Cardiac muscle cell (in vitro differentiated cells and primary cell): ENCODE measurements around the gene SUPV3L1. TPM values are rescaled to one million over a fixed set of nuclear protein-coding genes. Genes with fewer than 3 reads are reported as not detected.
A peak's percentile ranks its signal among the peaks of the same experiment; 100 is the strongest.

ENCODE experiments used
- DNase-seq, 2 donors: peaks; one replicate each; pipeline versions ENCODE4 v3.0.0 to v3.0.0-alpha.2; 2010 to 2017; ENCODE audit warnings: low read depth in 1 of 2, low spot score in 1 of 2
- H3K27ac ChIP-seq: fragments of 200-600 bp; sonication (generic); 2 replicates; pipeline ENCODE4 v1.5.1; 2016
- H3K27me3 ChIP-seq: fragments of 200-600 bp; sonication (generic); 2 replicates; pipeline ENCODE4 v1.6.0; 2016; ENCODE audit warnings: control low read depth
- H3K36me3 ChIP-seq: fragments of 200-600 bp; sonication (generic); 2 replicates; pipeline ENCODE4 v1.5.1; 2016; ENCODE audit warnings: control low read depth
- H3K4me1 ChIP-seq: fragments of 200-600 bp; sonication (generic); 2 replicates; pipeline ENCODE4 v1.8.1; 2017; ENCODE audit warnings: low read depth, mild to moderate bottlenecking, mixed run types
- H3K4me3 ChIP-seq: fragments of 200-600 bp; sonication (generic); 2 replicates; pipeline ENCODE4 v1.5.1; 2016; ENCODE audit warnings: mild to moderate bottlenecking
- H3K9me3 ChIP-seq: fragments of 200-600 bp; sonication (generic); 2 replicates; pipeline ENCODE4 v1.5.1; 2017; ENCODE audit warnings: low read depth, mild to moderate bottlenecking, control low read depth
- CTCF ChIP-seq: IDR thresholded peaks from 2 replicates; pipeline ENCODE4 v1.5.1; 2012; ENCODE audit warnings: low read depth, mild to moderate bottlenecking, low read length
- polyA plus RNA-seq: library from polyadenylated mRNA; unstranded; fragments of >200 nt; fragmentation: Nextera tagmentation; extraction: Ambion mirVana; gene quantifications from 2 replicates; pipeline ENCODE4 v1.2.1, GENCODE V29; 2016
- total RNA-seq: library from RNA; depleted of rRNA; stranded (reverse); fragments of >200 nt; gene quantifications from 2 replicates; pipeline ENCODE4 v1.2.3, GENCODE V29; 2016

SUPV3L1 gene
- total and polyA plus RNA-seq, 2 experiments from 2014 or later: 31.9 to 40.8 TPM

DNA sequence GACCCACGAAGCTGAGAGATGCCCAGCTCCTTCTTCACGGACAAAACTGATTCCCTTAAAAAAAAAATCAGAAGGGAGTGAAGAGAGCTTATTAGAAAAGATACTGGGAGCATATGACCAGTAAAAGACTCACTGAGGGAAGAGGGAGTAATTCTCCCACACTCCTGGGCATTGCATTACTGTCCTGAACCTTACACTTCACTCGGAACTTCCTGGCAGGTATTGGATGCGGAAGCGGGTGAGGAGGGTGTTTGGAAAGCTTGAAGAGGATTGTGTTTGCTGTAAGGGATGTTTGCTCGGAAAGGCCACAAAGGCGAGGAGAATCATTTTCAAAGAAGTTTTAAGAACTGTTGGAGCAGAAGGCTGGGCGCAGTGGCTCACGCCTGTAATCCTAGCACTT lies 40.5 kb downstream of the SUPV3L1 start:
- Histone ChIP-seq H3K9me3 (no peaks in the 10 kb centered on the region), H3K27me3 (no peaks in the 10 kb centered on the region), H3K4me1 (no peaks in the 10 kb centered on the region), H3K27ac (no peak overlapping the region), H3K36me3 (no peaks in the 10 kb centered on the region), H3K4me3 (no peak overlapping the region)
- no peak for TF ChIP-seq CTCF
- DNase-seq: no peak

DNA sequence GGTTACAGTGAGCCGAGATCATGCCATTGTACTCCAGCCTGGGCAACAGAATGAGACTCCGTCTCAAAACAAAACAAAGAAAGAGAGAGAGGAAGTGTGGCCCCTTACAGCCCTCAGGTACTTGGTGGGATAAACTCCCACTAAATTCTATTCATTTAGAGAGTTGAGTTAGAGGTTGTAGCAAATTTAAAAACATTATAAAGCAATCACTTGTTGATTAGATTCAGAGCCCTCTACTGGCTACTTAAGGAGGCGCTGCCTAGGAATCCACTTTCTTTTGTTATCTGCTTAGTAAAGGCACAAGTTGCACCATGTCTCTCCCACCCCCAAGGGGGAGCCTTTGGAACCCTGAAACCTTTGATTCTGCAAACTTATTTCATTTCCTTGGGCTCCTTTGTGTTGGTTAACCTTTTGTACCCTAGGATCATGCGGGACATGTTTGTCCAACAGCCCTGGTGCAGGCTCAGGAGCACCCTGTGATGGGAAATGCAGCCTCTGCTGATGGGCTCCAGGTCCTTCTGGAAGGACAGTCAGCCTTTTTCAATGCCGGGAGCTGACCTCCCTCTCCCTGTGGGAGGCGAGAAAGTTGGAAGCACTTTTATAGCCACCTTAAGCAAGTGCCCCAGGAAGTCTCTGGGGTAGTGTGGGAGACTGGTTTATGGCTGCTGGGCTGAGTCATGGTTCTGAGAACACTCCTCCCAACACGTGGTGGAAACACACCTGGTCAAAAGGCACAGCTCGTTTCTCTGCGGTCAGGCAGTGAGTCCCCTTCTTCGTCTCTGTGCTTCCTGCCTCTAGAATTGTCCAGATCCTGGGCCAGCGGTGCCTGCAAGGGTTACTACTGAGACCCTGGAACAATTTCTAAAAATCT lies 42.4 kb downstream of the SUPV3L1 start:
- Histone ChIP-seq H3K4me3 (no peak overlapping the region), H3K4me1 (no peaks in the 10 kb centered on the region), H3K9me3 (no peaks in the 10 kb centered on the region), H3K27ac (no peak overlapping the region), H3K27me3 (no peaks in the 10 kb centered on the region), H3K36me3 (no peaks in the 10 kb centered on the region)
- peak; percentile 78 for TF ChIP-seq CTCF
- peak; percentile 58 to 76 for DNase-seq

GRCh38 chr10:69223028-69223342 lies 43.0 kb downstream of the SUPV3L1 start:
- no peaks in the 10 kb centered on the region for H3K36me3 ChIP-seq
- no peak for TF ChIP-seq CTCF
- H3K27ac ChIP-seq: no peak overlapping the region
- no peaks in the 10 kb centered on the region for H3K4me1 ChIP-seq
- H3K27me3 ChIP-seq: no peaks in the 10 kb centered on the region
- no peak for DNase-seq
- H3K9me3 ChIP-seq: no peaks in the 10 kb centered on the region
- H3K4me3 ChIP-seq: no peak overlapping the region

- peak in 1 of 2 donors; percentile 29 for DNase-seq
- Histone ChIP-seq H3K4me1 (no peaks in the 10 kb centered on the region), H3K27me3 (no peaks in the 10 kb centered on the region), H3K36me3 (no peaks in the 10 kb centered on the region), H3K4me3 (no peak overlapping the region), H3K27ac (no peak overlapping the region), H3K9me3 (no peaks in the 10 kb centered on the region)
- TF ChIP-seq CTCF: no peak
Observed at GRCh38 chr10:69224862-69225657, 45.0 kb downstream of the SUPV3L1 start.

DNA sequence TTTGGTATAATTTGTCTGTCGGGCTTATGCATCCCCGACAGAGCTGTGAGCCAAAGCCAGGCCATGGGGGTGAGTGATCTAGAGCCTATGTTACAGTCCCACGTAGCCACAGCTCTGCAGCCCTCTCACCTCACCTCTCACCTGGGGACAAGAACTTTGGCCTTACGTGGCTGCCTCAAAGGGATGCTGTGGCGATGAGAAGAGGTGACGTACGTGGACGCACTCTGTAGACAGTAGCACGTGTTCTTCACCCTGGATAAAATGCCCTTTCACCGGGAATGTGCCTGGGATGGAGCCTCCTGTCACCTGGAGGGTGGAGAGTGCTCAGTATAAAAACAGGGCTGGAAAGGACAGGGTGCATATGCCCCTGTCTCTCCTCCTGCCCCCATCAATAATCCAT lies 45.6 kb downstream of the SUPV3L1 start:
- Histone ChIP-seq H3K27ac (no peak overlapping the region), H3K4me3 (no peak overlapping the region), H3K36me3 (no peaks in the 10 kb centered on the region), H3K27me3 (no peaks in the 10 kb centered on the region), H3K9me3 (no peaks in the 10 kb centered on the region), H3K4me1 (no peaks in the 10 kb centered on the region)
- DNase-seq: no peak
- TF ChIP-seq CTCF: no peak
